A549 (cell line): ENCODE data around the gene LBH. TPM values are rescaled to one million over a fixed set of nuclear protein-coding genes. Genes with fewer than 3 reads are reported as not detected.

Source experiments
- ATAC-seq, 2 experiments: fragments of 200-7000 bp in 1 of 2; fragments of >200 bp in 1 of 2; cut with Nextera tagmentation in 1 of 2; cut with Tn5 transposase in 1 of 2; 3 replicates each; pipeline versions ENCODE4 v1.8.0 to v1.9.1; 2018 to 2020; ENCODE audit warnings: mild to moderate bottlenecking in 1 of 2, moderate library complexity in 1 of 2
- CTCF ChIA-PET: fragments of 300-600 bp; sonication (Branson Sonifier 250); formaldehyde crosslinking; extraction: SDS; loops from one replicate; lab custom pipeline; 2021; ENCODE audit warnings: antibody characterized with exemption, inconsistent platforms; lab: Yijun Ruan, JAX
- POLR2A ChIA-PET: fragments of 350-600 bp; formaldehyde crosslinking; extraction: SDS; loops from one replicate; lab custom pipeline; 2021; ENCODE audit warnings: antibody characterized with exemption, inconsistent platforms; lab: Yijun Ruan, JAX
- DNase-seq, 2 experiments: peaks; one replicate each; pipeline versions ENCODE4 v3.0.0 to v3.0.0-alpha.2; 2011 to 2016; ENCODE audit warnings: low read depth in 1 of 2, low spot score in 1 of 2
- FAIRE-seq: peaks from 2 replicates; lab custom pipeline; 2011; peaks lifted over from hg19 to GRCh38; lab: Jason Lieb, UNC
- H3K27ac ChIP-seq, 2 experiments: fragments of >200 bp; sonication (Bioruptor Twin); formaldehyde crosslinking; 3 replicates each; pipeline ENCODE4 v1.5.1; 2016 to 2017
- H3K4me1 ChIP-seq: fragments of >200 bp; sonication (Bioruptor Twin); formaldehyde crosslinking; 3 replicates; pipeline ENCODE4 v1.6.1; 2016
- H3K4me2 ChIP-seq: fragments of >200 bp; sonication (Bioruptor Twin); formaldehyde crosslinking; 3 replicates; pipeline ENCODE4 v1.6.1; 2016
- H3K4me3 ChIP-seq: fragments of >200 bp; sonication (Bioruptor Twin); formaldehyde crosslinking; 3 replicates; pipeline ENCODE4 v1.5.1; 2016
- H3K9me3 ChIP-seq: fragments of >200 bp; sonication (Bioruptor Twin); formaldehyde crosslinking; 3 replicates; pipeline ENCODE4 v1.6.1; 2016
- BCL3 ChIP-seq: fragments of >200 bp; sonication (Bioruptor Twin); formaldehyde crosslinking; IDR thresholded peaks from 3 replicates; pipeline ENCODE4 v1.6.1; 2016
- CEBPB ChIP-seq, 2 experiments: fragments of >200 bp in 1 of 2; sonication (Bioruptor Twin) in 1 of 2; formaldehyde crosslinking in 1 of 2; IDR thresholded peaks; 2 replicates each; pipeline ENCODE4 v1.6.1; 2012 to 2016
- CHD2 ChIP-seq: fragments of 150-350 bp; IDR thresholded peaks from 2 replicates; pipeline ENCODE4 v1.6.1; 2014; ENCODE audit warnings: low read length; ENCODE audit not compliant: partially characterized antibody
- CTCF ChIP-seq: fragments of >200 bp; sonication (Bioruptor Twin); formaldehyde crosslinking; IDR thresholded peaks from 3 replicates; pipeline ENCODE4 v1.5.1; 2016
- E2F6 ChIP-seq: IDR thresholded peaks from 2 replicates; pipeline ENCODE4 v1.6.1; 2012; ENCODE audit warnings: low read depth, borderline replicate concordance
- GATA3 ChIP-seq: IDR thresholded peaks from 2 replicates; pipeline ENCODE4 v1.6.1; 2012; ENCODE audit warnings: borderline replicate concordance
- HDAC2 ChIP-seq: fragments of 200-600 bp; sonication (generic); IDR thresholded peaks from 2 replicates; pipeline ENCODE4 v1.6.1; 2016
- HOXA7 ChIP-seq: fragments of 250-450 bp; sonication (Bioruptor Pico); IDR thresholded peaks from 2 replicates; pipeline ENCODE4 v1.5.0; 2020; ENCODE audit warnings: mild to moderate bottlenecking, moderate library complexity
- JUNB ChIP-seq: fragments of >200 bp; sonication (Bioruptor Twin); formaldehyde crosslinking; IDR thresholded peaks from 2 replicates; pipeline ENCODE4 v1.6.1; 2016
- MAFK ChIP-seq: fragments of 450-650 bp; IDR thresholded peaks from 2 replicates; pipeline ENCODE4 v1.6.1; 2014; ENCODE audit not compliant: partially characterized antibody
- MAX ChIP-seq: IDR thresholded peaks from 2 replicates; pipeline ENCODE4 v1.6.1; 2012
- NFE2L2 ChIP-seq: fragments of 150-350 bp; conservative IDR thresholded peaks from 2 replicates; pipeline ENCODE4 v1.6.1; 2014; ENCODE audit warnings: low read length
- PHF8 ChIP-seq: fragments of 200-600 bp; sonication (generic); IDR thresholded peaks from 2 replicates; pipeline ENCODE4 v1.6.1; 2016; ENCODE audit warnings: low read depth, mild to moderate bottlenecking, antibody characterized with exemption, moderate library complexity, borderline replicate concordance
- POLR2A ChIP-seq: IDR thresholded peaks from 2 replicates; pipeline ENCODE4 v1.6.1; 2012; ENCODE audit warnings: mild to moderate bottlenecking, low read length
- RAD21 ChIP-seq, 2 experiments: fragments of >200 bp in 1 of 2; sonication (Bioruptor Twin) in 1 of 2; formaldehyde crosslinking in 1 of 2; IDR thresholded peaks in 1 of 2; conservative IDR thresholded peaks in 1 of 2; 2 replicates in 1 of 2; 3 replicates in 1 of 2; pipeline ENCODE4 v1.6.1; 2012 to 2018; ENCODE audit warnings: inconsistent platforms in 1 of 2
- RARB ChIP-seq: fragments of 250-450 bp; sonication (Bioruptor Pico); IDR thresholded peaks from 2 replicates; pipeline ENCODE4 v1.8.0; 2021; ENCODE audit warnings: mild to moderate bottlenecking, moderate library complexity
- RCOR1 ChIP-seq: fragments of 150-350 bp; IDR thresholded peaks from 2 replicates; pipeline ENCODE4 v1.6.1; 2014; ENCODE audit warnings: antibody characterized with exemption, low read length, low read depth
- RNF2 ChIP-seq: fragments of 200-600 bp; sonication (generic); IDR thresholded peaks from 2 replicates; pipeline ENCODE4 v1.6.1; 2016; ENCODE audit warnings: low read depth, mild to moderate bottlenecking, antibody characterized with exemption, moderate library complexity, borderline replicate concordance
- ZC3H11A ChIP-seq: fragments of 450-650 bp; IDR thresholded peaks from 2 replicates; pipeline ENCODE4 v1.6.1; 2014; ENCODE audit warnings: antibody characterized with exemption, mild to moderate bottlenecking
- WGBS: methylation state at CpG from one replicate; pipeline ENCODE4 v1.1.6; 2017; ENCODE audit errors: missing lambda C conversion rate; 5-methylcytosine and 5-hydroxymethylcytosine counted together
- polyA plus RNA-seq, 4 experiments: library from polyadenylated mRNA; depleted of rRNA in 3 of 4; stranded (reverse); fragments of >200 nt; fragmentation: RNase III in 1 of 4; extraction: RNeasy Plus Mini Kit Qiagen cat#74134 plus additional on column Dnase treatment in 1 of 4; gene quantifications; 2 replicates in 3 of 4; 3 replicates in 1 of 4; pipeline ENCODE4 v1.2.3, GENCODE V29; 2011 to 2017

LBH gene
- polyA plus RNA-seq, 2 of the 4 experiments (the other 2 are of a cell fraction) = 163 to 216 TPM

- ATAC-seq = no peak
- TF ChIP-seq NFE2L2 = no peak
- TF ChIP-seq MAX = no peak
- TF ChIP-seq RAD21 (conservative IDR thresholded peaks at IDR 0.05 in 1 of 2, IDR thresholded peaks at IDR 0.05 in 1 of 2) = no peak
- no peak for TF ChIP-seq MAFK
- TF ChIP-seq CHD2 = no peak
- no peak for TF ChIP-seq ZC3H11A
- TF ChIP-seq CTCF = no peak
- no peak for TF ChIP-seq RCOR1
- no peak for TF ChIP-seq HOXA7 (CRISPR knock-in tag)
- TF ChIP-seq CEBPB (IDR thresholded peaks at IDR 0.05) = no peak
- TF ChIP-seq RNF2 = no peak
- no peak for TF ChIP-seq HDAC2
- no peak for TF ChIP-seq PHF8
- no peak for TF ChIP-seq GATA3
- no peak for TF ChIP-seq POLR2A
- no peak for TF ChIP-seq BCL3
- TF ChIP-seq JUNB = no peak
- no peak for TF ChIP-seq RARB (CRISPR knock-in tag)
- TF ChIP-seq, all 56 proteins: peak for 0
- peak overlapping the region; percentile 97; the same call in 2 of the 3 replicates for H3K4me3 ChIP-seq
- DNase-seq (no peak), FAIRE-seq (no peak)
- H3K4me2 ChIP-seq = peak overlapping the region; percentile 83
- peak overlapping the region; percentile 92 to 94; a peak in 5 of 6 replicates for H3K27ac ChIP-seq
- 74% methylated on average over 4 of the region's 4 CpGs for WGBS
- ChIA-PET POLR2A (interaction anchor here (0.9 to 1.4 kb wide), 2 partner anchors 18 to 38 kb away, joined by 3 to 4 read pairs; no protein-coding TSS in a partner anchor), CTCF (interaction anchor here (1.0 to 10.4 kb wide), 7 partner anchors 9 to 476 kb away, joined by 3 to 135 read pairs (median 5); no protein-coding TSS in a partner anchor)
- peaks cover 75% of the 10 kb centered on the region for H3K4me1 ChIP-seq
- no peaks in the 10 kb centered on the region for H3K9me3 ChIP-seq
Measured at GRCh38 chr2:30235859-30236535, 4.7 kb downstream of the LBH start.

GRCh38 chr2:30236591-30237238, 5.4 kb downstream of the LBH start:
- peak overlapping the region in 1 of 2 experiments; percentile 92; a peak in 3 of 6 replicates for H3K27ac ChIP-seq
- CTCF ChIA-PET = interaction anchor here (0.9 to 10.4 kb wide), 11 partner anchors 8 to 475 kb away, joined by 3 to 135 read pairs (median 5); no protein-coding TSS in a partner anchor
- WGBS = 87% methylated on average over 8 of the region's 8 CpGs
- no peak for ATAC-seq
- TF ChIP-seq GATA3 = no peak
- 0 out of 2 replicates have a peak, but pooled peaks have one; percentile 29 for TF ChIP-seq E2F6
- H3K4me3 ChIP-seq = no peak overlapping the region
- H3K4me2 ChIP-seq = peak overlapping the region; percentile 83; the same call in 2 of the 3 replicates
- peaks cover 82% of the 10 kb centered on the region for H3K4me1 ChIP-seq
- POLR2A ChIA-PET = no interaction called here
- no peak for FAIRE-seq
- H3K9me3 ChIP-seq = no peaks in the 10 kb centered on the region
- DNase-seq = no peak
